CMK (cell line): Measurements from ENCODE around the gene C19orf38.
"Not testable (repeated sequence)": the region's sequence is repeated elsewhere in the genome, so short reads cannot be mapped to it uniquely, and the experiment has no call there.

Source experiments
- DNase-seq: peaks from one replicate; pipeline ENCODE4 v3.0.0-alpha.2; 2010; ENCODE audit warnings: low read depth

The C19orf38 gene

GRCh38 chr19:10876459-10877240 is 28.4 kb downstream of the C19orf38 start:
- DNase-seq = no peak

GRCh38 chr19:10877608-10878007 is 29.4 kb downstream of the C19orf38 start:
- not testable (repeated sequence) for DNase-seq

- DNase-seq = no peak
Observed at GRCh38 chr19:10878253-10878652, 30.0 kb downstream of the C19orf38 start.

- DNase-seq = no peak
Observed at GRCh38 chr19:10881403-10882107, 33.3 kb downstream of the C19orf38 start.

GRCh38 chr19:10882108-10882457 is 33.9 kb downstream of the C19orf38 start:
- no peak for DNase-seq

- no peak for DNase-seq
Observed at GRCh38 chr19:10884274-10884673, 36.1 kb downstream of the C19orf38 start.

- no peak for DNase-seq
Observed at GRCh38 chr19:10885201-10886169, 37.3 kb downstream of the C19orf38 start.

- DNase-seq = no peak
Observed at GRCh38 chr19:10887616-10888367, 39.6 kb downstream of the C19orf38 start.

- DNase-seq = no peak
Observed at GRCh38 chr19:10888421-10888866, 40.2 kb downstream of the C19orf38 start.

GRCh38 chr19:10889880-10890279 is 41.7 kb downstream of the C19orf38 start:
- DNase-seq = no peak

- no peak for DNase-seq
Observed at GRCh38 chr19:10891405-10892086, 43.3 kb downstream of the C19orf38 start.

- DNase-seq = no peak
Observed at GRCh38 chr19:10892256-10892655, 44.0 kb downstream of the C19orf38 start.

- DNase-seq = no peak
Observed at GRCh38 chr19:10894911-10895213, 46.6 kb downstream of the C19orf38 start.

- DNase-seq = no peak
Observed at GRCh38 chr19:10895363-10895762, 47.1 kb downstream of the C19orf38 start.

GRCh38 chr19:10895920-10896319 is 47.7 kb downstream of the C19orf38 start:
- no peak for DNase-seq

- DNase-seq = no peak
Observed at GRCh38 chr19:10896851-10897526, 48.8 kb downstream of the C19orf38 start.

- DNase-seq = no peak
Observed at GRCh38 chr19:10898633-10899032, 50.4 kb downstream of the C19orf38 start.

- DNase-seq = no peak
Observed at GRCh38 chr19:10899151-10899653, 51.0 kb downstream of the C19orf38 start.

- no peak for DNase-seq
Observed at GRCh38 chr19:10907925-10908324, 59.7 kb downstream of the C19orf38 start.

GRCh38 chr19:10908380-10908960 is 60.3 kb downstream of the C19orf38 start:
- no peak for DNase-seq
